ENCODE results near the gene PURB.
A peak's percentile ranks its signal among the peaks of the same experiment; 100 is the strongest.
"Not testable (repeated sequence)": the region's sequence is repeated elsewhere in the genome, so short reads cannot be mapped to it uniquely, and the experiment has no call there.

PURB gene

DNA sequence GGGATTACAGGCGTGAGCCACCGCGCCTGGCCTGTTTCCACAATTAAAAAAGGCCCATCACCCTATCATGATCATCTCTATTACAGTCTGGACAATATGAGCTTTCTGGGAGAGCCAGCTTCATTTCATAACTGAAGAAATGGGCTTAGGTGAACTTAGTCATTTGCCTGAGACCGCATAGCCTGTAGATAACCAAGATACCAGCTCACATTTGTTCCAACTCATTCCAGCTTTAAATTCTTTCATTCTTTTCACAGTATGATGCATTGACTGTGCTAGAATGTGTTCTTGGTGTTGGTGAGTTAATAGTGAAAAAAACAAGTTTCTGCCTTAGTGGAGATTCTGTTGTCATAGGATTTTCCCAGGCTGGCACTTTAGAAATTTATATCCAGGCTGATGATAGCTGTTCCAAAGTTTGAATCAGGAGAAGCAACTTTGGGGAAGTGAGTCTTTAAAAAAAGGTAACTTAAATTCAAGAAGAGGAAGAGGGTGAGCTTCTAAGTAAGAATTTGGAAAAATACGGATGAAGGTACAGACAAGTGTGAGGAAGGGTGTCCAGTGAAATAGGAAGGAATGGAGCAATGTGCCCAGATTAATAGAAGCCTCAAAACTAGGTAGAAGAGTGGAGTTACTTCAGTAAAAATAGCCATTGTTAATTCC, 35.3 kb downstream of the PURB start:
- no peak for DNase-seq

DNA sequence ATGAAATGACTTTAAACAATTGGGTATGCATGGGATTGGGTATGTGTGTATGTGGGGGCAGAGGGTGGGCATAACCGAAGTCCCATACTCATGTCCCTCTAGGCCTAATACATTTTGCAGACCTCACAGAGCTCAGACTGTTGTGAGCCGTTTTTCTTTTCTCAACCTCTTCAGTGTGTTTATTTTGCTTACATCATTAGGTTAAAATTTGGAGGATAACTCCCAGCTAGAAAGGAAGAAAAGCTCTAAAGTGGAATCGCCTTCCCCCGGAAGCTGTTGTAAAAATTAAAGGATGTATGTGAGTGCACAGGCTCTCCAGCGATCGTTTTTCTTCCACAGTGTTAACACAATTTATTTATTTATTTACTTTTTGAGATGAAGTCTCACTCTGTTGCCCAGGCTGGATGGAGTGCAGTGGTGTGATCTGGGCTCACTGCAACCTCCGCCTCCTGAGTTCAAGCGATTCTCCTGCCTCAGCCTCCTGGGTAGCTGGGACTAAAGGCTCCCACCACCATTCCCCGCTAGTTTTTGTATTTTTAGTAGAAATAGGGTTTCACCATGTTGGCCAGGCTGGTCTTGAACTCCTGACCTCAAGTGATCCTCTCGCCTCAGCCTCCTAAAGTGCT, 36.0 kb downstream of the PURB start:
- no peak for DNase-seq

DNA sequence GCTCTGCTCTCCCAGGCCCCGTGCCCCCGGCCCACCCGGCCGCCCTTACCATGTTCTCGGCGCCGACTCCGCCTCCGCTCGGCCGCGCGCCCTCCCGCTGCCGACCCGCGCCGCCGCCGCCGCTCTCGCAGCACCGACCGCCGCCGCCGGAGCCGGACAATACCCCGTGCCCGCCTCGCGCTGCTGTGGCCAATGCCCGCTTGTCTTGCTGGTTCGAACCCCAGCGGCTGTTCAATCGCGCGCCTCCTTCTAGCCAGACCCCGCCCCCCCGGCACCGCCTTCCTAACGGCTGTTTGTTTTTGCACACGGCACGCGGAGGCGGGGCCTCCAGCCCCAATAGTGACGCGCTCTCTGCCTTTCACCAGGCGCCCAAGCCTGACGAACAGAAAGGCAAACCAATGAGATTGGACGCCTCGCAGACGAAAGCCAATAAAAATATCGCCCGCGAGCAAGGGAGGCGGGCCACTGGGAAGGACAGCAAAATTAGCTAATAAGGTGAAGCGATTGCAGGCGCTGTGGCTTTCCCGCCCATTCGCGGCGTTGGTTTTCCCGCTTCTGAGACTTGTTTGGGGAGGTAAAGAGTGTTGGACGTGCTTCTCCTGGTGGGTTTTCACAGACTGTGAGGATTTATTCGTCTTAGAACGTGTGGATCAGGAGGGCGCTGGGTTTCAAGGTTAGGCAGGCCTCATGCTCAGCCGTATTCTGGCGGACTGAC, 37.3 kb downstream of the PURB start, which contains the start of gene H2AZ2:
H2AZ2 (minus strand) TSS at position 168 of the 715 bp plus-strand sequence; CDS start at position 52, 116 bp downstream.
- DNase-seq: peak; percentile 99

DNA sequence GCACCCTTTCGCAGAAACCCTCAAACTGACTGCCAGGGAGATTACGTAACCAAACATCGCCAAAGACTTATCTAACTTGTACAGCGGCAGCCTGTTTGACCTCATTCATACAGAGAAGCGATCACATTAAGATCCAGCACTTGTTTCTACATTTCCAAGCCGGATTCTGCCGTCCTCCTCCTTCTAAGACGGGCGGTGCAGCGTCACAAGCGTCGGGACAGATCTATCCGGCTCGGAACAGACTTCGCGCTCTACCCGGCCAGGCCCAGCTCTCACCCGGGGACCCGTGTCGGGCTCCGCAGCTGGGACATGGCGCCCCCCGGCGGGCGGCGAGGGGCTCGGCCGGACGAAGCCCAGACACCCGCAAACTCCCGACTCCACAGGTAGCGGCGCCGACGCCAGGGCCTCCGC, 37.8 kb downstream of the PURB start:
- DNase-seq: peak; percentile 79

DNA sequence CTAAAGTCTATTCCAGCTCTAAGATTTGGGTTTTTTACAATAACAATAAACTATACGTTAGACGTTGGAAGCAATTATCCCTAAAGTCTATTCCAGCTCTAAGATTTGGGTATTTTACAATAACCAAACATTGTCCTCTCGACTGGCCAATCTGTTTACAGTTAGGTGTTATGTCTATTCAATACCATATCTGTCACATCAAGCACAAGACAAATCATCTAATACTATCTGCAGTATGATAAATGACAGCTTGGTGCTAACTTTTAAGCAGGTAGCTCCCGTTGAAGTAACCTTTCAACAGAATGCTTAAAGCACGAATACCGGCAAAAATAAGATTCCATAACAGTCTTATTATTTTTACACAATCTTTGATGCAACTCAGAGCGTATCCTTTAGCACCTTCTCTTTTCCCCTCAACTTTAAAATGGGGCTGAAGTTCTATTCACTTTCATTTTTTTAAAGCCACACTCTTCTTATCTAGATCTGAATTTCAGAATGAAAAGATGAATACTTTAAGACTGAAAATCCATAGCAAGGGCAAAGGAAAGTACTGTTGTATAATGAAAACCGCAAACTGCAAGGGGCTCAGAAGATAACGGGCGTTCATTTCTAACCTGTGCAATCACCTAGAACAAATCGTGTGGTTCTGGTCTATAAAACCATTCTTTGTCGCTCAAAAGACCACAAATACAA, 38.4 kb downstream of the PURB start:
- DNase-seq: no peak

DNA sequence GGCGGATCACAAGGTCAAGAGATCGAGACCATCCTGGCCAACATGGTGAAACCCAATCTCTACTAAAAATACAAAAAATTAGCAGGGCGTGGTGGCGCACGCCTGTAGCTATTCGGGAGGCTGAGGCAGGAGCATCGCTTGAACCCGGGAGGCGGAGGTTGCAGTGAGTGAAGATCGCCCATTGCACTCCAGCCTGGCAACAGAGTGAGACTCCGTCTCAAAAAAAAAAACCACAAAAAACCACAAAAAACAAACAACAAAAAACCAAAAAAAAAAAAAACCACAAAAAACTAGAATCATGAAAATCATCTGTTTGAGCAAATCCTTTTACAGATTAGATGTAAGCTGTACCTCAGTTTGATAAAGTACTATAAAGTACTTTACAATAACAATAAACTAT, 38.9 kb downstream of the PURB start:
- not testable (repeated sequence) for DNase-seq

DNA sequence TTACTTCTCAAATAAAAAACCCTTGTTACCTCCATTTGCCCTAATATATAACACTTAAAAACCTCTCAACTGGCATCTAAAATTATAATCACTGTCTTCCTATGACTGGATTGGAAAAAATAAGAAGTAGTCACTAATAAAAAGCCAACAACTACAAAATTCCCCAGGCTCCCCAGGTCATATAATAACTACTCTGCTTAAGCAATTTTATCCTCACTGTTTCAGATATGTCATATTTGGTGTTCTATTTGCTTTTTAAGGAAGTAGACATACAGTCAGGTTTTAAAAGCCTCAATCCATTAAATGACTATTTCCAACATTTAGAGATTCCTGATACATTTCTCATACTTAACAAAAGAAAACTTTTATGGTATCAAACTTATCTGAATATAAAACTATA, 39.9 kb downstream of the PURB start:
- DNase-seq: no peak

DNA sequence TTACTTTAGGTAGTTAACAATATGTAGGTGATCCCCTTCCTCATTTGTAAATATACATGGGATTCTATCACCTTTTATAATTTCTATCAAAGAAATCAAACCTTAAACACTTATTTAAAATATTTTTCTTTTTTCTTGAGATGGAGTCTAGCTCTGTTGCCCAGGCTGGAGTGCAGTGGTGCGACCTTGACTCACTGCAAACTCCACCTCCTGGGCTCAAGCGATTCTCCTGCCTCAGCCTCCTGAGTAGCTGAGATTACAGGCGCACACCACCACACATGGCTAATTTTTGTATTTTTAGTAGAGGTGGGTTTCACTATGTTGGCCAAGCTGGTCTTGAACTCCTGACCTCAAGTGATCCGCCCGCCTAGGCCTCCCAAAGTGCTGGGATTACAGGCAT, 41.9 kb downstream of the PURB start:
- not testable (repeated sequence) for DNase-seq

DNA sequence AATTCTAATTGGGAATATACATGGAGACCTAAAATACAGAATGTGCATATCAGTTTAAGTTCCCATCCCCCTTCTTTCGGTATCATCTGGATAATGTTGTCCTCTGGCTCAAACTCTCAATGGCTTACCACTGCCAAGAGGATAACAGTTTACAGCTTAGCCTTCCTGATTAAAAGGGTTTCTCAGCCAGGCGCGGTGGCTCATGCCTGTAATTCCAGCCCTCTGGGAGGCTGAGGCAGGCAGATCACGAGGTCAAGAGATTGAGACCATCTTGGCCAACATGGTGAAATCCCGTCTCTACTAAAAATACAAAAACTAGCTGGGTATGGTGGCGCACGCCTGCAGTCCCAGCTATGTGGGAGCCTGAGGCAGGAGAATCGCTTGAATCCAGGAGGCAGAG, 42.7 kb downstream of the PURB start:
- DNase-seq: not testable (repeated sequence)

DNA sequence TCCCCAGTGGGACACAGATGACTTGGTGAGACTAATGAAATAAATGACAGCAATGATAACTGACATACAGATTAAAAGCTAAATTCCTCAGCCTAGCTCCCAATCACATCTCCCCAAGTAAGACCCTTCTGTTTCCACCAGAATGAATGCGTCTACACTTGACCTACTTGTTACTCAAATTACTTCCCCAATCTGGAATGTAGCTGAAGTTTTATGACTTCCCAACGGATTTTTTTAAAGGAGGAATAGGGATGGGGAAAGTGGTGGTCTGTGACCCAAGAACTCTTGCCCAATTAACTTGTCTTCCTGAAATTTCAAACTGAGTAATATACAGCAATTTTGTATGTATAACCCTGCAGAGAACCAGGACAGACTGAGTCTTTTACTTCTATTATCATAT, 46.6 kb downstream of the PURB start:
- DNase-seq: no peak

DNA sequence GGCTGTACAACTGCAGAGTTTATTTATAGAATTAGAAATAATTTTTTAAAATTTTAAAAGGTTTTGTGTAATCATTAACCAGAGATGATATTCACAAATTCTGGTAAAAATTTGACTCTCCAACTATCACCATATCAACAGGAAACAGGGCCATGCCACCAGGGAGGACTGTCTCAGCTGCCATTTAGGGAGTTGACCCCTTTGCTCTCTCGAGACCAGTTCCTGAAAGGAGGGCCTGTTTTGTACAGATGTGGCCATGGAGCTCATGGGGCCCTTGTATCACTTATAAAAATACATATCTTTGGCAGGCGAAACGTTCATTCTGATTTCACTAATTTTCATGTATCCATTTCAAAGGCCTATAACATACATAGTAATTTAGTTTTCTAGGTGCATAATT, 57.8 kb downstream of the PURB start:
- no peak for DNase-seq
